Measurements from ENCODE around the gene GADD45GIP1. TPM values are rescaled to one million over a fixed set of nuclear protein-coding genes. Genes with fewer than 3 reads are reported as not detected.

Gene GADD45GIP1
- total RNA-seq, 1 experiment from 2014 or later = 35.9 TPM

DNA sequence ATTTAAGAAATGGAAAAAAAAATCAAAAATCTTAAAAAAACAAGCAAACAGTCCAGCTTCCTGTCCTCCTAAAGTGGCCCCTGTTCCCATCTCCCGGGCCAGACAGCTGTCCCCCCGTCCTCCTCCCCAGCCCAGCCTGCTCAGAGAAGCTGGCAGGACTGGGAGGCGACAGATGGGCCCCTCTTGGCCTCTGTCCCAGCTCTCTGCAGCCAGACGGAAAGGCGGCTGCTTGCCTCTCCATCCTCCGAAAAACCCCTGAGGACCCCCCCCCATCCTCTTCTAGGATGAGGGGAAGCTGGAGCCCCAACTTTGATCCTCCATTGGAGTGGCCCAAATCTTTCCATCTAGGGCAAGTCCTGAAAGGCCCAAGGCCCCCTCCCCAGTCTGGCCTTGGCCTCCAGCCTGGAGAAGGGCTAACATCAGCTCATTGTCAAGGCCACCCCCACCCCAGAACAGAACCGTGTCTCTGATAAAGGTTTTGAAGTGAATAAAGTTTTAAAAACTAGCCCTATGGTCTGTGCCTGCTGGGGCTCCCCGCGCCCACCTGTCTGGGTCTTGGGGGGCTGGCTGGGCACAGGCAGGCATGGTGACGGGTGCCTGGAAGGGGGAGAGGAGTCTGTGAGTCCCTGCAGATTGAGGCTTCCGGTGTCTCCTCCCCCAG is 3.8 kb downstream of the GADD45GIP1 start:
- BruUV-seq (replicated peaks) = TSS peak; percentile 65
- peaks cover 70% of the 10 kb centered on the region for H3K79me2 ChIP-seq (ENCODE audit: insufficient read depth, low read length)
- no peaks in the 10 kb centered on the region for H3K9me3 ChIP-seq (ENCODE audit: control insufficient read depth in 1 of 2, insufficient read depth in 1 of 2, low read depth in 1 of 2, low read length in 2 of 2)
- H3K9me2 ChIP-seq (ENCODE audit: insufficient read depth) = no peaks in the 10 kb centered on the region
- H3K4me2 ChIP-seq (ENCODE audit: low read length) = no peak overlapping the region
- no peak overlapping the region for H2AFZ ChIP-seq (ENCODE audit: low read depth, low read length, poor library complexity, severe bottlenecking)
- intact Hi-C loops (cut with micrococcal nuclease) = no loop called here
- ChIA-PET CTCF (interaction anchor here (1.6 kb wide), 1 partner anchor 12 kb away, joined by 6 read pairs; no protein-coding TSS in a partner anchor), RAD21 (ENCODE audit: low non-redundant PET in 1 of 2, low total read pairs in 2 of 2, uncharacterized antibody in 2 of 2, unreplicated experiment in 2 of 2) (no interaction called here), POLR2A (interaction anchor here (1.7 kb wide), 1 partner anchor 12 kb away, joined by 5 read pairs; no protein-coding TSS in a partner anchor)
- DNase-seq (ENCODE audit: low read depth, low spot score) (no peak), ATAC-seq (no peak)
- H3K4me3 ChIP-seq (replicated peaks in 1 of 2; ENCODE audit: low read depth in 1 of 2, low read length in 2 of 2) = no peak overlapping the region
- peaks cover 9 to 29% of the 10 kb centered on the region in 2 experiments for H3K4me1 ChIP-seq (ENCODE audit: control insufficient read depth in 1 of 2, insufficient read depth in 2 of 2, low read length in 2 of 2)
- no peak overlapping the region for H3K27ac ChIP-seq (ENCODE audit: low read depth, low read length)
- no peak overlapping the region for H3K9ac ChIP-seq (ENCODE audit: low read length)
- no peaks in the 10 kb centered on the region; the same call in 1 of the 2 replicates for H4K20me1 ChIP-seq (ENCODE audit: insufficient read depth)
- TF ChIP-seq POLR2AphosphoS5 (IDR thresholded peaks at IDR 0.05; ENCODE audit: low read depth, low read length) (no peak), EZH2phosphoT487 (IDR thresholded peaks at IDR 0.05; ENCODE audit: borderline replicate concordance) (no peak), YY1 (IDR thresholded peaks at IDR 0.05; ENCODE audit: extremely low read depth, insufficient replicate concordance, low read depth, low read length) (no peak), ELF1 (IDR thresholded peaks at IDR 0.05; ENCODE audit: borderline replicate concordance, low read depth) (no peak), SP1 (IDR thresholded peaks at IDR 0.05; ENCODE audit: low read depth) (no peak), SRF (IDR thresholded peaks at IDR 0.05; ENCODE audit: low read depth) (no peak), TCF7L2 (IDR thresholded peaks at IDR 0.05; ENCODE audit: borderline replicate concordance, extremely low read depth, insufficient read depth, insufficient read length) (no peak), POLR2A (IDR thresholded peaks at IDR 0.05; ENCODE audit: borderline replicate concordance, extremely low read depth, insufficient read depth, insufficient read length) (no peak), CBX3 (IDR thresholded peaks at IDR 0.05; ENCODE audit: low read depth) (no peak), SIN3A (IDR thresholded peaks at IDR 0.05; ENCODE audit: low read depth) (no peak)
- peaks cover 29 to 46% of the 10 kb centered on the region in 2 experiments for H3K36me3 ChIP-seq (ENCODE audit: control insufficient read depth in 1 of 2, insufficient read depth in 2 of 2, low read length in 2 of 2)
- no peaks in the 10 kb centered on the region for H3K27me3 ChIP-seq (ENCODE audit: insufficient read depth, low read length)
